ENCODE data around the gene PRR20E.
"Not testable (repeated sequence)": the region's sequence is repeated elsewhere in the genome, so short reads cannot be mapped to it uniquely, and the experiment has no call there.

DNA sequence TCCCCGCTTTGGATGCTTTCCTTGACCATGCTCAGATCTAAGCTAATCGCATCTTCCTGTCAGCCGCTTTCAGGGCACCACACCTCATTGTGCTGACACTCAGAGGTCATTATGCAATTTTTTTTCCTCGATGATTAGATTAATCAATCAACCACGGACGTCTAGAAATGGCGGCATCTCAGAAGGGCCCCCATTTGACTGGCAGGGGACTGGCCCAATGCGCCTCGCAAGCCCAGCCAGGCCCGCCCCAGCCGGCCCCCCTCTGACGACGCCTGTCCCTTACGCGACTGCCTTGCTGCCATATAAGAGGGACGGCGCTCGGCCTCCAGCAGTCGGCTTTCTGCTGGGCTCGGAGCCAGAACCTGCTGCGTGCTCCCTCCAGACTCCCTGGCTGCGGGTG lies 19.8 kb upstream of the PRR20E start, which contains the start of gene PRR20B:
- TF ChIP-seq POLR2A (IDR thresholded peaks at IDR 0.05), result not testable (repeated sequence)
- TF ChIP-seq, protein P1, sequence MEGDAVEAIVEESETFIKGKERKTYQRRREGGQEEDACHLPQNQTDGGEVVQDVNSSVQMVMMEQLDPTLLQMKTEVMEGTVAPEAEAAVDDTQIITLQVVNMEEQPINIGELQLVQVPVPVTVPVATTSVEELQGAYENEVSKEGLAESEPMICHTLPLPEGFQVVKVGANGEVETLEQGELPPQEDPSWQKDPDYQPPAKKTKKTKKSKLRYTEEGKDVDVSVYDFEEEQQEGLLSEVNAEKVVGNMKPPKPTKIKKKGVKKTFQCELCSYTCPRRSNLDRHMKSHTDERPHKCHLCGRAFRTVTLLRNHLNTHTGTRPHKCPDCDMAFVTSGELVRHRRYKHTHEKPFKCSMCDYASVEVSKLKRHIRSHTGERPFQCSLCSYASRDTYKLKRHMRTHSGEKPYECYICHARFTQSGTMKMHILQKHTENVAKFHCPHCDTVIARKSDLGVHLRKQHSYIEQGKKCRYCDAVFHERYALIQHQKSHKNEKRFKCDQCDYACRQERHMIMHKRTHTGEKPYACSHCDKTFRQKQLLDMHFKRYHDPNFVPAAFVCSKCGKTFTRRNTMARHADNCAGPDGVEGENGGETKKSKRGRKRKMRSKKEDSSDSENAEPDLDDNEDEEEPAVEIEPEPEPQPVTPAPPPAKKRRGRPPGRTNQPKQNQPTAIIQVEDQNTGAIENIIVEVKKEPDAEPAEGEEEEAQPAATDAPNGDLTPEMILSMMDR (IDR thresholded peaks at IDR 0.05), result not testable (repeated sequence)
